ENCODE data around the gene PPA1. TPM values are rescaled to one million over a fixed set of nuclear protein-coding genes. Genes with fewer than 3 reads are reported as not detected.
"Not testable (repeated sequence)": the region's sequence is repeated elsewhere in the genome, so short reads cannot be mapped to it uniquely, and the experiment has no call there.

PPA1 gene
- total and polyA plus RNA-seq, 12 donors, result 47.1 to 139 (median 69.9) TPM

GRCh38 chr10:70260259-70260658 is 27.0 kb upstream of the PPA1 start:
- peaks cover 10 to 60% (median 19%) of the 10 kb centered on the region in 7 donors for H3K27me3 ChIP-seq
- intact Hi-C loops (cut with DNase I), result no loop called here
- DNase-seq, result no peak
- no peak overlapping the region for H3K4me3 ChIP-seq
- TF ChIP-seq CTCF (IDR thresholded peaks at IDR 0.05), result no peak
- no peak overlapping the region for H3K27ac ChIP-seq
- ATAC-seq, result no peak
- no peaks in the 10 kb centered on the region for H3K36me3 ChIP-seq
- H3K4me1 ChIP-seq, result peaks cover 0 to 9% (median 5%) of the 10 kb centered on the region in 9 donors
- 60 to 74% methylated on average over 1 of the region's 1 CpG for WGBS, 2 donors
- H3K9me3 ChIP-seq, result peaks cover 0 to 13% (median 0%) of the 10 kb centered on the region in 11 donors

GRCh38 chr10:70258216-70258615 is 25.0 kb upstream of the PPA1 start:
- Histone ChIP-seq H3K27me3 (peaks cover 16 to 69% (median 34%) of the 10 kb centered on the region in 7 donors), H3K4me3 (no peak overlapping the region), H3K4me1 (peaks cover 0 to 12% (median 7%) of the 10 kb centered on the region in 9 donors), H3K27ac (no peak overlapping the region), H3K9me3 (peaks cover 0 to 13% (median 0%) of the 10 kb centered on the region in 11 donors), H3K36me3 (no peaks in the 10 kb centered on the region)
- intact Hi-C loops (cut with DNase I), result no loop called here
- 64 to 88% methylated on average over 1 of the region's 1 CpG for WGBS, 2 donors
- no peak for TF ChIP-seq CTCF (IDR thresholded peaks at IDR 0.05)
- no peak for ATAC-seq
- no peak for DNase-seq

GRCh38 chr10:70257816-70258215 is 24.6 kb upstream of the PPA1 start:
- DNase-seq; H3K4me3 ChIP-seq; ATAC-seq; intact Hi-C loops (cut with DNase I); H3K36me3 ChIP-seq; H3K27ac ChIP-seq: not testable (repeated sequence)
- H3K27me3 ChIP-seq, result peaks cover 16 to 73% (median 34%) of the 10 kb centered on the region in 7 donors
- peaks cover 0 to 13% (median 0%) of the 10 kb centered on the region in 11 donors for H3K9me3 ChIP-seq
- 79 to 83% methylated on average over 8 of the region's 8 CpGs for WGBS, 2 donors
- H3K4me1 ChIP-seq, result peaks cover 0 to 12% (median 7%) of the 10 kb centered on the region in 9 donors

- Histone ChIP-seq H3K4me3 (no peak overlapping the region), H3K9me3 (peaks cover 0 to 10% (median 0%) of the 10 kb centered on the region in 11 donors), H3K27me3 (peaks cover 16 to 76% (median 34%) of the 10 kb centered on the region in 7 donors), H3K36me3 (no peaks in the 10 kb centered on the region), H3K4me1 (peaks cover 0 to 12% (median 7%) of the 10 kb centered on the region in 9 donors), H3K27ac (no peak overlapping the region)
- TF ChIP-seq CTCF (IDR thresholded peaks at IDR 0.05), result no peak
- intact Hi-C loops (cut with DNase I), result no loop called here
- DNase-seq (no peak), ATAC-seq (no peak)
- WGBS, 2 donors, result 91% methylated on average over 2 of the region's 2 CpGs
Observed at GRCh38 chr10:70256463-70256862, 23.2 kb upstream of the PPA1 start.

Data from heart right ventricle (tissue), 16 donors.